CD4-positive, alpha-beta T cell (primary cell): Measurements from ENCODE around the gene IKBKE. TPM values are rescaled to one million over a fixed set of nuclear protein-coding genes. Genes with fewer than 3 reads are reported as not detected.

Experiments used
- ATAC-seq: fragments of 200-7000 bp; cut with Tn5 transposase; one replicate; pipeline ENCODE4 v1.10.0; 2022; ENCODE audit warnings: mild to moderate bottlenecking; ENCODE audit not compliant: poor library complexity
- CTCF ChIA-PET: fragments of 350-600 bp; sonication (Branson Sonifier 250); formaldehyde crosslinking; loops from one replicate; lab custom pipeline; 2021; ENCODE audit warnings: antibody characterized with exemption, inconsistent platforms; lab: Charles Lee
- POLR2A ChIA-PET: fragments of 350-600 bp; sonication (Branson Sonifier 250); formaldehyde crosslinking; loops from one replicate; lab custom pipeline; 2021; ENCODE audit warnings: antibody characterized with exemption, inconsistent platforms; lab: Charles Lee
- DNase-seq, 14 experiments: peaks; one replicate each; pipeline ENCODE4 v3.0.0-alpha.2; 2013 to 2020; ENCODE audit warnings: mixed read lengths in 2 of 14
- H3K27ac ChIP-seq, 2 donors: one replicate each; pipeline versions ENCODE4 v1.5.1 to v1.7.0; 2013; ENCODE audit warnings: low read length in 2 of 2, low read depth in 1 of 2, mild to moderate bottlenecking in 1 of 2
- H3K27me3 ChIP-seq, 2 experiments: 1 replicate in 1 of 2; 2 replicates in 1 of 2; pipeline versions ENCODE4 v1.6.1 to v1.7.0; 2013; ENCODE audit warnings: low read length in 2 of 2, control low read depth in 1 of 2, mild to moderate bottlenecking in 1 of 2, moderate library complexity in 1 of 2; ENCODE audit not compliant: insufficient read depth in 2 of 2, control insufficient read depth in 1 of 2
- H3K36me3 ChIP-seq: one replicate; pipeline ENCODE4 v1.6.1; 2013; ENCODE audit warnings: low read length, control low read depth; ENCODE audit not compliant: insufficient read depth
- H3K4me1 ChIP-seq: one replicate; pipeline ENCODE4 v1.6.1; 2013; ENCODE audit warnings: low read length, control low read depth; ENCODE audit not compliant: insufficient read depth
- H3K4me3 ChIP-seq: one replicate; pipeline ENCODE4 v1.5.1; 2013; ENCODE audit warnings: mild to moderate bottlenecking, low read length, moderate library complexity
- H3K9me3 ChIP-seq, 2 experiments: 1 replicate in 1 of 2; 2 replicates in 1 of 2; pipeline versions ENCODE4 v1.6.1 to v1.7.0; 2013; ENCODE audit warnings: low read length in 2 of 2, mild to moderate bottlenecking in 2 of 2, control low read depth in 1 of 2, moderate library complexity in 1 of 2; ENCODE audit not compliant: control insufficient read depth in 1 of 2, insufficient read depth in 1 of 2
- H3K27ac Mint-ChIP-seq: one replicate; pipeline ENCODE4 v1.8.0; 2020; ENCODE audit warnings: mixed read lengths
- H3K27me3 Mint-ChIP-seq: one replicate; pipeline ENCODE4 v1.8.0; 2021; ENCODE audit warnings: mixed read lengths
- H3K36me3 Mint-ChIP-seq: one replicate; pipeline ENCODE4 v1.8.0; 2021; ENCODE audit warnings: low read depth, mixed read lengths
- H3K4me1 Mint-ChIP-seq: one replicate; pipeline ENCODE4 v1.8.0; 2021; ENCODE audit warnings: low read depth, mixed read lengths
- H3K4me3 Mint-ChIP-seq: one replicate; pipeline ENCODE4 v1.8.0; 2020; ENCODE audit warnings: mild to moderate bottlenecking, mixed read lengths
- H3K9me3 Mint-ChIP-seq: one replicate; pipeline ENCODE4 v1.8.0; 2020; ENCODE audit warnings: mixed read lengths
- CTCF ChIP-seq: fragments of 200-600 bp; IDR thresholded peaks from one replicate; pipeline ENCODE4 v1.8.0; 2022; ENCODE audit warnings: antibody characterized with exemption, mild to moderate bottlenecking
- intact Hi-C, 2 experiments: fragments of 100-400 bp; cut with DNase I in 1 of 2; cut with micrococcal nuclease in 1 of 2; formaldehyde crosslinking; loops; one replicate each; pipeline versions ENCODE4 v1.15.1 to v1.9.0; 2023 to 2025; cut with DNase I, micrococcal nuclease
- total RNA-seq, 174 experiments: library from RNA in 2 of 174; stranded (reverse) in 2 of 174; gene quantifications; one replicate each; pipeline ENCODE4 v1.2.3 and lab custom pipeline; 2021 to 2026

Gene IKBKE
- total RNA-seq, 2 experiments from 2014 or later = 27.9 to 29.8 TPM

- ChIA-PET CTCF (interaction anchor here (0.7 kb wide), 1 partner anchor 177 kb away, joined by 3 read pairs; no protein-coding TSS in a partner anchor), POLR2A (no interaction called here)
- Histone ChIP-seq H3K27ac (no peak overlapping the region), H3K4me3 (no peak overlapping the region), H3K9me3 (no peaks in the 10 kb centered on the region), H3K4me1 (peaks cover 4% of the 10 kb centered on the region), H3K36me3 (peaks cover 95% of the 10 kb centered on the region), H3K27me3 (no peaks in the 10 kb centered on the region)
- Mint-ChIP-seq H3K4me1 (no peaks in the 10 kb centered on the region), H3K36me3 (peaks cover 84% of the 10 kb centered on the region), H3K27ac (no peak overlapping the region), H3K9me3 (no peaks in the 10 kb centered on the region), H3K27me3 (no peaks in the 10 kb centered on the region), H3K4me3 (no peak overlapping the region)
- no peak for DNase-seq
- TF ChIP-seq CTCF = no peak
- ATAC-seq = no peak
- intact Hi-C loops = no loop called here
These were observed 16.9 kb downstream of the IKBKE start for GRCh38 chr1:206486995-206487788.

- DNase-seq (no peak), ATAC-seq (no peak)
- H3K36me3 ChIP-seq = peaks cover 95% of the 10 kb centered on the region
- H3K27ac ChIP-seq = no peak overlapping the region
- Mint-ChIP-seq H3K36me3 (peaks cover 84% of the 10 kb centered on the region), H3K27ac (peak overlapping the region; percentile 27), H3K9me3 (no peaks in the 10 kb centered on the region), H3K4me3 (no peak overlapping the region), H3K4me1 (no peaks in the 10 kb centered on the region), H3K27me3 (no peaks in the 10 kb centered on the region)
- no peaks in the 10 kb centered on the region for H3K9me3 ChIP-seq
- H3K4me3 ChIP-seq = no peak overlapping the region
- no peak for TF ChIP-seq CTCF
- ChIA-PET CTCF (no interaction called here), POLR2A (no interaction called here)
- no peaks in the 10 kb centered on the region for H3K27me3 ChIP-seq
- H3K4me1 ChIP-seq = peaks cover 4% of the 10 kb centered on the region
- intact Hi-C loops = loop anchor here in 1 of 2 experiments (2.0 kb wide), 1 partner anchor 175 kb away; no protein-coding TSS in a partner anchor
These were observed 17.7 kb downstream of the IKBKE start for GRCh38 chr1:206487970-206488369.

GRCh38 chr1:206488466-206488865 lies 18.2 kb downstream of the IKBKE start:
- Mint-ChIP-seq H3K4me1 (no peaks in the 10 kb centered on the region), H3K36me3 (peaks cover 84% of the 10 kb centered on the region), H3K9me3 (no peaks in the 10 kb centered on the region), H3K27ac (no peak overlapping the region), H3K27me3 (no peaks in the 10 kb centered on the region), H3K4me3 (no peak overlapping the region)
- POLR2A ChIA-PET = no interaction called here
- Histone ChIP-seq H3K27me3 (no peaks in the 10 kb centered on the region), H3K4me3 (no peak overlapping the region), H3K4me1 (peaks cover 4% of the 10 kb centered on the region), H3K27ac (no peak overlapping the region), H3K36me3 (peaks cover 95% of the 10 kb centered on the region), H3K9me3 (no peaks in the 10 kb centered on the region)
- CTCF ChIA-PET = interaction anchor here (2.9 kb wide), 1 partner anchor 175 kb away, joined by 18 read pairs; no protein-coding TSS in a partner anchor
- no peak for TF ChIP-seq CTCF
- intact Hi-C loops = loop anchor here in 1 of 2 experiments (2.0 kb wide), 1 partner anchor 174 kb away; no protein-coding TSS in a partner anchor
- ATAC-seq (no peak), DNase-seq (no peak)
